Naive B cell (primary cell): ENCODE measurements around the gene NRCAM. TPM values are rescaled to one million over a fixed set of nuclear protein-coding genes. Genes with fewer than 3 reads are reported as not detected.

Experiments
- ATAC-seq, 2 donors: fragments of 150-1000 bp; cut with Tn5 transposase; 2 replicates each; pipeline ENCODE4 v1.10.0; 2021; ENCODE audit warnings: low read depth in 2 of 2, mild to moderate bottlenecking in 2 of 2, moderate library complexity in 2 of 2
- DNase-seq: peaks from one replicate; pipeline ENCODE4 v3.0.0; 2022
- H3K27ac Mint-ChIP-seq, 6 donors: one replicate each; pipeline ENCODE4 v1.8.0; 2020 to 2022; ENCODE audit warnings: mild to moderate bottlenecking in 6 of 6, mixed read lengths in 6 of 6, moderate library complexity in 5 of 6, inconsistent platforms in 2 of 6
- H3K27me3 Mint-ChIP-seq, 3 donors: one replicate each; pipeline ENCODE4 v1.8.0; 2021 to 2022; ENCODE audit warnings: mixed read lengths in 3 of 3, mild to moderate bottlenecking in 1 of 3
- H3K36me3 Mint-ChIP-seq, 2 donors: one replicate each; pipeline ENCODE4 v1.8.0; 2020 to 2022; ENCODE audit warnings: mixed read lengths in 2 of 2, inconsistent platforms in 1 of 2, mild to moderate bottlenecking in 1 of 2
- H3K4me1 Mint-ChIP-seq, 3 donors: one replicate each; pipeline ENCODE4 v1.8.0; 2020 to 2022; ENCODE audit warnings: mixed read lengths in 3 of 3, inconsistent platforms in 1 of 3, mild to moderate bottlenecking in 1 of 3, moderate library complexity in 1 of 3
- H3K4me3 Mint-ChIP-seq, 8 donors: one replicate each; pipeline ENCODE4 v1.8.0; 2020 to 2022; ENCODE audit warnings: mild to moderate bottlenecking in 8 of 8, mixed read lengths in 8 of 8, moderate library complexity in 8 of 8, inconsistent platforms in 2 of 8
- H3K9me3 Mint-ChIP-seq, 7 donors: one replicate each; pipeline ENCODE4 v1.8.0; 2020 to 2022; ENCODE audit warnings: mixed read lengths in 7 of 7, mild to moderate bottlenecking in 5 of 7, inconsistent platforms in 2 of 7, moderate library complexity in 1 of 7
- polyA plus RNA-seq, 6 donors: library from polyadenylated mRNA; unstranded; fragments of 300-500 nt; fragmentation: Illumina TruSeq; gene quantifications; one replicate each; pipeline ENCODE4 v1.2.3, GENCODE V29; 2021; ENCODE audit warnings: low read depth in 6 of 6

NRCAM gene
- polyA plus RNA-seq, 6 donors from 2014 or later = 0.29 to 1.2 (median 0.47) TPM; not detected in 1

DNA sequence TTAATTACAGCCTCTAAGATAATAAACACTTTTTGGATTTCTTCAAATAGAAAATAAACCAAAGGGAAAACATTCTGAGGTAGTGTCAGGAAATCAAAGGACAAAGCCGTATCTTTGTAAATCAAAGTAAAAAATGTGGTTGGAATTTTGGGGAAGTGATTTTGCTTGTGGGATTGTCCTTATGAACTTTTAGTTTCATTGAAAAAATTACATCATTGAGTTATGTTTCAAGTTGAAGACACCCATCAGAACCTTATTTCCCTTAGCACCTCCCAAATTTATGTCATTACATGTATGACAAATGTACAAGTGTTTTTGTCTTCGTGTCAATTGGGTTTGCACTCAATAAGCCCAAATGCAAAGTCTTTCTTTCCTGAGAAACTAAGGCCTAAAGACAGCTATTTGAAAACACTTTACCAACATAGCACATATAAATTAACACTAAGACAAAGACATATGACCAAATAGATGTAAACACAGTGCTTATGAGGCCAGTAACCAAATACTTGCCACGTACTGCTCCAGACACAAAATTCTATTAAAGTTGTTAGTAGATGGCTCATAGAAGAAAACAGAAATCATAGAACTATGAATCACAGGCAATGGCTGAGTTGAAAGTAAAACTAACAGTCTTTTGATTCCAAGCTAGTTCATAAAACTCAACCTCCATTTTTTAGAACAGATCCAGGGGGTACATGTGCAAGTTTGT is 299.2 kb downstream of the NRCAM start:
- DNase-seq (no peak), ATAC-seq (no peak)
- H3K4me1 Mint-ChIP-seq = peaks cover 0 to 3% (median 0%) of the 10 kb centered on the region in 3 donors
- peaks cover 0 to 4% (median 0%) of the 10 kb centered on the region in 7 donors for H3K9me3 Mint-ChIP-seq
- no peak overlapping the region for H3K27ac Mint-ChIP-seq
- no peaks in the 10 kb centered on the region for H3K36me3 Mint-ChIP-seq
- no peak overlapping the region for H3K4me3 Mint-ChIP-seq
- H3K27me3 Mint-ChIP-seq = peaks cover 21 to 44% (median 24%) of the 10 kb centered on the region in 3 donors

DNA sequence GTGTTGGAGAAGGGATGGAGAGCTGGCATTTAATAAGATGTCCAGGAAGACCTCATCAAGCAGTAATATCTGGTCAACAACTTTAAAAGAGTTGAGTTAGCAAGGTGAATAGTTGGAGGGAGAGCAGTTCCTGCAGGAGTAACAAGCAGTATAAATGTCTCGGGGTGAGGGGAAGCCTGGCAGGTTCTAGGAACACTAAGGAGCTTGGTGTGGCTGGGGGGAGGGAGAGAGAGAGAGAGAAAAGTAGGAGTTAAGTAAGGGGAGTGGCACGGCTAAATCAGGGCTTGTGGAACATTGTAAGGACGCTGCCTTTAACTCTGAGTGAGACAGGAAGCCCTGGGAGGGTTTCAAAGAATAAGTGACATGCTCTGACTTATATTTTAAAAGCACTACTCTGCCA is 304.0 kb downstream of the NRCAM start:
- DNase-seq (no peak), ATAC-seq (no peak)
- H3K4me1 Mint-ChIP-seq = no peaks in the 10 kb centered on the region
- H3K27me3 Mint-ChIP-seq = peaks cover 21 to 40% (median 22%) of the 10 kb centered on the region in 3 donors
- H3K4me3 Mint-ChIP-seq = no peak overlapping the region
- no peaks in the 10 kb centered on the region for H3K36me3 Mint-ChIP-seq
- no peak overlapping the region for H3K27ac Mint-ChIP-seq
- peaks cover 0 to 4% (median 0%) of the 10 kb centered on the region in 7 donors for H3K9me3 Mint-ChIP-seq

DNA sequence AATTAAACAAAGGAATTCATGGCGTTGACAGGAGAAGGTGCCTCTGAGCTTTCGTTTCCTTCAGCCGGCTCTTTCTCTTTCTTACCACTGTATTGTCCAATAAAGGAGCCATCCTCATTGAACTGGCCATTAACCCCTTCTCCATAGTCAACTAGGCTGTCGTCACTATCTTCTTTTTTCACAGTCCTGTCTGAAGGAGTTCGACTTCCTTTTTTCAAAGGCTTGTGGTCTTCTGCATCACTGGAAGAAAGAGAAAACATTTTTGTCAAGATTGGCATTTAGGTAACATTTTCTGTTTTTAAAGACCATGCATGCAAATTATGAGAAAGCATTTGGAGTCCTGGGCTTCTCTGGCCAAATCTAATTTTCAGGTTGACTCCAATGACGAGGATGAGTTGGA is 306.3 kb downstream of the NRCAM start:
- Mint-ChIP-seq H3K27ac (no peak overlapping the region), H3K27me3 (peaks cover 14 to 25% (median 15%) of the 10 kb centered on the region in 3 donors), H3K36me3 (no peaks in the 10 kb centered on the region), H3K4me3 (no peak overlapping the region), H3K9me3 (peaks cover 0 to 4% (median 0%) of the 10 kb centered on the region in 7 donors), H3K4me1 (no peaks in the 10 kb centered on the region)
- DNase-seq (no peak), ATAC-seq (no peak)

DNA sequence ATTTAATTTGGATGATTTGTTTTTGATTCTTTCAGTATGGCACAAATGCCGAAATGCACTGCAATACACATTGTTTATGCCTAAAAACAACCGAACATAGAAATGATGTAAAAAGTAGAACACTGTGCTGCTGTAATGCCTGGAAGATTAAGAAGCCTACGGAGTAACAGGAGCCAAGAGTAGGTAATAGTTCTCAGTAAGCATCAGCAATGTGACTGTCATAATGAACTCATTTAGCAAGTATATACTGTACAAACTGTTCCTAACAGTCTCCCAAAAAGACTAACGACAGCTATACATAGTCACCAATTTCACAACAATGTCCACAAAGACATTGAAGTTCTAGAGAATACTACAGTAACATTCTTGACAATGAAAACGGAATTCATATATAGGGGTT is 307.1 kb downstream of the NRCAM start:
- Mint-ChIP-seq H3K27ac (no peak overlapping the region), H3K4me1 (no peaks in the 10 kb centered on the region), H3K36me3 (no peaks in the 10 kb centered on the region), H3K4me3 (no peak overlapping the region), H3K27me3 (peaks cover 9 to 20% (median 14%) of the 10 kb centered on the region in 3 donors), H3K9me3 (peaks cover 0 to 4% (median 0%) of the 10 kb centered on the region in 7 donors)
- DNase-seq = no peak
- ATAC-seq = no peak

DNA sequence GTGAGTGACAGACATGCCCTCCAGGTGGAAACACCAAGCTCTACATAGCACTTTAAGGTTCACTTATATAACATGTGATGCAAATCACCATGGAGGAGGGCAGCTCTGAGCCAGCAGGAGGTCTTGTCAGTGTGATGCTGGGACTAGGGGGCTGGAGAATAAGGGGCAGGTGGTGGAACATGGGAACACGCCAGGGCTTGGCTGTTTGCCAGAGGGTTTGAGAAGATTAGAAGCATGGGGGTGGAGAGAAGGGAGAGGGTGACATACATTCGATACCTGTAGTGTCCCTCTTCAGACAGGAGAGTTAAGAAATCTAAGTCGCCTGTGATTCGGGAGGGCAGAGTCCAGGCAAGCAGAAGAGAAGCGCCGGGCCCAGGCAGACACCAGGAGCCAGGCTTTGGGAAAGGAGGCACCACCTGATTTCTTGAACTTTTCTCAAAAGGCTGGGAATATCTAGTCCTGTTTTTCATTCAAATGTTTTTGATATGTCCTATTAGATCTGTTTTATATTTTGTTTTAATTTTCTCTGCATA is 309.1 kb downstream of the NRCAM start:
- Mint-ChIP-seq H3K27ac (no peak overlapping the region), H3K9me3 (no peaks in the 10 kb centered on the region), H3K4me3 (peak overlapping the region in 1 of 8 donors; percentile 42), H3K27me3 (peaks cover 8 to 11% (median 10%) of the 10 kb centered on the region in 3 donors), H3K4me1 (no peaks in the 10 kb centered on the region), H3K36me3 (no peaks in the 10 kb centered on the region)
- no peak for DNase-seq
- no peak for ATAC-seq

DNA sequence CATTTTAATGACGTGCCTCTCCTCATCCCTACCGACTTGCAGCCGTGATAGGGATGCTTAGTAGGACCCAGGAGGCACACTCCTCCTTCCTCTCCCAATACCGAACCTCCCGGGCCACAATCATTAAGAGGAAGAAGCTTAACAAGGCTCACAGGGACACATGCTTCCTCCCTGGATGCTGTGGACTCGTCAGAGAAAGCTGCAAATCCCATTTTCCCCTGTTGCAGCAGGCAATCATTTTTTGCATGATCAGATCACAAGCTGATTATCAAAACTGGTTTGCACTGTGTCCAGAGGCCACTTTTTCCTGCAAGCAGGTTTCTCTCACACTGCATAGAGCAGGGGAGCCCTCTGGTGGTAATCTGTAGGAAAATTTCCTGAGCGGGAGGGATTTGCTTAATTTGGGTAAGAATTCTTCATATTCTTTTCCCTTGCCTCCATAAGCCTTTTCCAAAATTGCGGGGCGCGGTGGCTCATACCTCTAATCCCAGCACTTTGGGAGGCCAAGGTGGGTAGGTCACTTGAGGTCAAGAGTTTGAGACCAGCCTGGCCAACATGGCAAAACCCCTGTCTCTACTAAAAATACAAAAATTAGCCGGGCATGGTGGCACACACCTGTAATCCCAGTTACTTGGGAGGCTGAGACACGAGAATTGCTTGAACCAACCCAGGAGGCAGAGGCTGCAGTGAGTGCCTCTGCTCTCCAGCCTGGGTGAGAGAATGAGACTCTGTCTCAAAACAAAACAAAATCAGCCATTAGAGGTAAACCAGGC is 310.0 kb downstream of the NRCAM start:
- peak; percentile 54 for DNase-seq
- Mint-ChIP-seq H3K4me3 (no peak overlapping the region), H3K9me3 (no peaks in the 10 kb centered on the region)

DNA sequence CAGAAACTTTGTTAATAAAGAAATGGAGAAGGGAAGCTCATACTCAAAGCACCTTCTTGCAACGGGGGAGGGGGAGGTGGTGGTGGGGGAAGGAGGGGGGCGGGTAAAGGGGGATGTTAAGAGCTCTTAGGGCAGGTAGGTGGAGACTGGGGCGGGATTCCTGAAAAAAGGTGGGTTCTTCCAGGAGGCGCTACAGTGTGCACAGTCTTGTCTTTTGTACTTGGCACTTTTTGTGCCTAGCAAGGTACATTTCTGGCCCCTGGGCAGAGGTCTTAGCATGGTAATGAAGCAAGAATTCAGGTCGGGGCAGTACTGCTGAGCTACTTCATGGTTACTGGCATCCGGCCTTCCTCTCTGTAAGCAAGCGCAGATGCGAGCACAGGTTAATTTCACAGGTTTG is 310.8 kb downstream of the NRCAM start:
- Mint-ChIP-seq H3K9me3 (no peaks in the 10 kb centered on the region), H3K4me3 (no peak overlapping the region), H3K36me3 (no peaks in the 10 kb centered on the region), H3K4me1 (peaks cover 0 to 2% (median 0%) of the 10 kb centered on the region in 3 donors), H3K27ac (no peak overlapping the region), H3K27me3 (peaks cover 5 to 8% (median 6%) of the 10 kb centered on the region in 3 donors)
- ATAC-seq = no peak
- no peak for DNase-seq

More for the DNA sequence above, 310.0 kb downstream of the NRCAM start:
- peak; percentile 43 to 48 for ATAC-seq
- peaks cover 5 to 8% (median 6%) of the 10 kb centered on the region in 3 donors for H3K27me3 Mint-ChIP-seq
- no peaks in the 10 kb centered on the region for H3K4me1 Mint-ChIP-seq
- no peak overlapping the region for H3K27ac Mint-ChIP-seq
- H3K36me3 Mint-ChIP-seq = no peaks in the 10 kb centered on the region

DNA sequence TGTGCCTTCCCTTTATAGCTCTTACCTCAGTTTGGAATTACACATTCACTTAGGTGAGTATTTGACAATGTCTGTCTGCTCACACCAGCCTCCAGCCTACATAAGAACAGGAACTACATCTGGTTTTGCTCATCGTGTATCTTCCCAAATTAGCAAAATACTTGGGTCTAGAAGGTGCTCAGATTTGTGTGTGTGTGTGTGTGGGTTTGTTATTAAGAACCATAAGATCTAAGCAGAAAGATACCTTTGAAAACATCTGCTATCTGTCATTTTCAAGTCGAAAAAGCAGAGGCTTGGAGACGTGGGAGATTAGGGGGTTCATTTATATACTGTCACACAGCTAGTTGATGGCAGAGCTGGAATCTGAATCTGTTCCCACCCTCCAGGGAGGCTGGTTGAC is 311.3 kb downstream of the NRCAM start:
- Mint-ChIP-seq H3K27ac (no peak overlapping the region), H3K27me3 (peaks cover 1 to 8% (median 5%) of the 10 kb centered on the region in 3 donors), H3K9me3 (no peaks in the 10 kb centered on the region), H3K36me3 (no peaks in the 10 kb centered on the region), H3K4me3 (no peak overlapping the region), H3K4me1 (peaks cover 0 to 2% (median 0%) of the 10 kb centered on the region in 3 donors)
- DNase-seq (no peak), ATAC-seq (no peak)

DNA sequence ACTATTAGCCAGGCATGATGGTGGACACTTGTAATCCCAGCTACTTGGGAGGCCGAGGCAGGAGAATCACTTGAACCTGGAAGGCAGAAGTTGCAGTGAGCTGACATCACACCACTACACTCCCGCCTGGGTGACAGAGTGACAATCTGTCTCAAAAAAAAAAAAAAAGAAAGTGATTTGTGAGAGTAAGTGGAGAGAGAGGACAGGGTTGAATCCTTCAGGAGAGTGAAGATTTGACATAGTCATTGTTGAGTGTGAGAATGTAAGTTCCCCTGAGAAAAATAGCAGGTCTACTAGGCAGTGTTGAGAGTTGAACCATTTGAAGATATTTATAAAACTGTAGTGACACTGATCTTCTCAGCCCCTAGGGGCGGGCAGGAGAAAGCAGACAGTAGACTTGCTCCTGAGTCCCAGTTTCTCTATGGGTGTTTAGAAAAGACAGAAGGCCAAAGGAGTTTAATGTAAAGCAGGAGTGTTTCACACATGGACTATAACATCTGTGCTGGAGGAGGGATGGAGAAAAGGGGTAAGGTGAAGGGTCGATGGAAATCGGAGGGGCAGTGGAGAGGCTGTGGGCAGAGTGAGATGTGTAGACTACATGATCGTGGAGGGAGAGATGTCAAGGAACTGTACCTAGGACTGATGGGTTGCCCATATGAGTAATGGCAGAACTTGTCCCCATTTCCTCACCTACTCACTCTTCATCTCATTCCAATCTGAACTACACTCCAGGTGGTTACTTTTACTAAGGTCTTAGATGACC is 312.4 kb downstream of the NRCAM start:
- Mint-ChIP-seq H3K9me3 (no peaks in the 10 kb centered on the region), H3K27me3 (peaks cover 0 to 8% (median 5%) of the 10 kb centered on the region in 3 donors), H3K36me3 (no peaks in the 10 kb centered on the region), H3K4me3 (no peak overlapping the region), H3K4me1 (peaks cover 0 to 2% (median 0%) of the 10 kb centered on the region in 3 donors), H3K27ac (no peak overlapping the region)
- ATAC-seq = no peak
- no peak for DNase-seq

DNA sequence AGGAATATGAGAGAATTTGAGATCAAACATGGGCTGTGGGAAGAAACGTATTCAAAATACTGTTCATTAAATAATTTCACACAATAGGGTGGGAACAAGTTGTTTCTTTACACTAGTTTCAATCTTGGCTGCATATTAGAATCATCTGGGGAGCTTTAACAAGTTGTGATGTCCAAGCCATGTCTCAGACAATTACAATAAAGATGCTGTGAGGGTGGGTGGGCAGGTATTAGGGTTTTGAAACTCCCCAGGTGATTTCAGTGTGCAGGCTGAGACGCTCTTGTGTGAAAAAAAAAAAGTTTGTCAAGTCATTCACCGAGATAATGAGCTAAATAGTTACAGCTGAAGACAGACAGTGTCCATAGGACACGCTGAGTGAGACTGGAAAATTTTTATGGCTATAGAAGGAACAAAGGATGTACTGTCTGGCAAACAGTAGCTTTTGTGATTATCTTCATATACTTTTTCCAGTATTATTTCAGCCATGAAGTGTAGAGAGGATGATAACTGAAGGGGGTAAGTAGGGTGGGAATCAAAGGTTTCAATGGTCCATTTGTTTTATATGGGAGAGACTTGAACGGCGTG is 313.5 kb downstream of the NRCAM start:
- Mint-ChIP-seq H3K27ac (no peak overlapping the region), H3K9me3 (no peaks in the 10 kb centered on the region), H3K36me3 (no peaks in the 10 kb centered on the region), H3K27me3 (peaks cover 0 to 8% (median 5%) of the 10 kb centered on the region in 3 donors), H3K4me1 (peaks cover 0 to 2% (median 2%) of the 10 kb centered on the region in 3 donors), H3K4me3 (no peak overlapping the region)
- DNase-seq = no peak
- ATAC-seq = no peak

DNA sequence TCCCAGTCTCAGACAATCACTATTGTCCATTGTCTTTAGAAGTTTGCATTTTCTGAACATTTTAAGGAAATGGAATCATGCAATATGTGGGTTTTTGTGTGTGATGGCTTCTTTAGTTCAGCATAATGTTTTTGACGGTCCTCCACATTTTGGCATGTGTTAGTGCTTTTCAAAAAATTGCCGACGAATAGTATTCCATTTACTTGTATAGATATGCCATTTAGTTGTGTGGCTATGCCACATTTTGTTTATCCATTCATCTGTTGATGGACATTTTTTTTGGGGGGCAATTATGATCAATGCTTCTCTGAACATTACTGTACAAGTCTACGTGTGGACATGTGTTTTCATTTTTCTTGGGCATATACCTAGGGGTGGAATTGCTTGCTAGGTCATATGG is 314.1 kb downstream of the NRCAM start:
- Mint-ChIP-seq H3K9me3 (no peaks in the 10 kb centered on the region), H3K27me3 (peaks cover 0 to 8% (median 5%) of the 10 kb centered on the region in 3 donors), H3K27ac (no peak overlapping the region), H3K4me1 (peaks cover 0 to 8% (median 6%) of the 10 kb centered on the region in 3 donors), H3K4me3 (no peak overlapping the region), H3K36me3 (no peaks in the 10 kb centered on the region)
- no peak for ATAC-seq
- DNase-seq = no peak

DNA sequence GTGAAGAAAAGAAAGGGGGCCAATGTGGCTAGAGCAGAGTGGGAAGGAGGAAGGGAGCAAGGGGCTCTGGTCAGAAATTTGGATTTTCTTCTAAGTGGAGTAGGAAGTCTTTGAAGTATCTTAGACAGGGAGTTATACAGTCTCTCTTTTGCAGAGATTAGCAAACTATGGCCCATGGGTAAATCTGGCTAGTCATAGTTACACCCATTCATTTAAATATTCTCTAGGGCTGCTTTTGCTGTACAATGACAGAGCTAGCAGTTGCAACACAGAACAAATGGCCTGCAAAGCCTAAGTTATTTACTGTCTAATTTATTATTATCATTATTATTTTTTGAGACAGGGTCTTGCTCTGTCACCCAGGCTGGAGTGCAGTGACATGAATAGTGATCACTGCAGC is 315.6 kb downstream of the NRCAM start:
- peaks cover 9 to 21% (median 17%) of the 10 kb centered on the region in 3 donors for H3K4me1 Mint-ChIP-seq
- ATAC-seq (no peak), DNase-seq (no peak)
- no peaks in the 10 kb centered on the region for H3K36me3 Mint-ChIP-seq
- H3K9me3 Mint-ChIP-seq = no peaks in the 10 kb centered on the region
- H3K27ac Mint-ChIP-seq = no peak overlapping the region
- peaks cover 0 to 8% (median 5%) of the 10 kb centered on the region in 3 donors for H3K27me3 Mint-ChIP-seq
- no peak overlapping the region for H3K4me3 Mint-ChIP-seq

DNA sequence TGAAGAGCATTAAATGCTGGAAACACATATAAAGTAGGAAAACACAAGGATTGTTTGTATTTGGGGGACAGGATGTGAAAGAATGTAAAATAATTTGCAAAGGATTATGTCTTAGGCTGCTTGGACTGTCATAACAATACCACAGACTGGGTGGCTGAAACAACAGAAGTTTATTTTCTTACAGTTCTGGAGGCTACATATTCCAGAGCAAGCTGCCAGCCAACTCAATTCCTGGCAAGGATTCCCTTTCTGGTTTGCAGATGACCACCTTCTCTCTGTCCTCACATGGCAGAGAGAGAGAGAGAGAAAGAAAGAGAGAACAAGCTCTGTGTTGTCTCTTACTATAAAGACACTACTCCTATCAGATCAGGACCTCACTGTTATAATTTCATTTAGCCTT is 317.3 kb downstream of the NRCAM start:
- peaks cover 0 to 8% (median 5%) of the 10 kb centered on the region in 3 donors for H3K27me3 Mint-ChIP-seq
- DNase-seq = no peak

More for the DNA sequence above, 317.3 kb downstream of the NRCAM start:
- peak overlapping the region in 1 of 6 donors; percentile 37 for H3K27ac Mint-ChIP-seq
- H3K9me3 Mint-ChIP-seq = no peaks in the 10 kb centered on the region
- H3K4me3 Mint-ChIP-seq = no peak overlapping the region
- no peak for ATAC-seq
- no peaks in the 10 kb centered on the region for H3K36me3 Mint-ChIP-seq
- H3K4me1 Mint-ChIP-seq = peaks cover 23 to 37% (median 31%) of the 10 kb centered on the region in 3 donors
